ENCODE results near the gene CHRNA1. TPM values are rescaled to one million over a fixed set of nuclear protein-coding genes. Genes with fewer than 3 reads are reported as not detected.

CHRNA1 gene
- polyA plus RNA-seq, 3 donors from 2014 or later, result not detected

- H3K9me3 Mint-ChIP-seq, result no peaks in the 10 kb centered on the region
- peaks cover 2 to 5% (median 5%) of the 10 kb centered on the region in 3 donors for H3K27me3 Mint-ChIP-seq (ENCODE audit: low read depth in 3 of 3)
- H3K27ac Mint-ChIP-seq, result no peak overlapping the region
- no peak for DNase-seq
- H3K36me3 Mint-ChIP-seq, result no peaks in the 10 kb centered on the region
- H3K4me3 Mint-ChIP-seq, result no peak overlapping the region
- no peaks in the 10 kb centered on the region for H3K4me1 Mint-ChIP-seq
Observed at GRCh38 chr2:174740721-174741120, 23.6 kb downstream of the CHRNA1 start.

DNA sequence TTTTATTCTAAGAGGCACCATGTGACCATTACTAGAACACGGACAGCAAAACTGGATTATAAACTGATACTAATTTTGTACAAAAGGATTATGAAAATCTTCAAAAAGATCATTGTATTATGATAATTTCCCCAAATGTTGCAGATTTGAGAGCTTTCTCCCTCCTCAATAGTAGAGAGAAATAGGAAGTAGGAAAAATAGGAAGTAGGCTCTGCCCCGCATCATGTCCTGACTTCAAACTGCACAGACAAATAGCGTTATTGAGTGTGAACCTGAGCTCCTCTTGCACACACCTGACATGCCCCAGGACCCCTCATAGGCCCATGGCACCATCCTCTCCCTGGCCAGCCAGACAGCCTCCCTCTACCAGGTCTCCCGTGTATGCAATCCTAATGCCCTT, 25.4 kb downstream of the CHRNA1 start:
- no peak for DNase-seq
- no peaks in the 10 kb centered on the region for H3K36me3 Mint-ChIP-seq
- no peaks in the 10 kb centered on the region for H3K4me1 Mint-ChIP-seq
- H3K27me3 Mint-ChIP-seq (ENCODE audit: low read depth in 3 of 3), result peaks cover 2 to 6% (median 6%) of the 10 kb centered on the region in 3 donors
- H3K4me3 Mint-ChIP-seq, result no peak overlapping the region
- no peak overlapping the region for H3K27ac Mint-ChIP-seq
- H3K9me3 Mint-ChIP-seq, result no peaks in the 10 kb centered on the region

DNA sequence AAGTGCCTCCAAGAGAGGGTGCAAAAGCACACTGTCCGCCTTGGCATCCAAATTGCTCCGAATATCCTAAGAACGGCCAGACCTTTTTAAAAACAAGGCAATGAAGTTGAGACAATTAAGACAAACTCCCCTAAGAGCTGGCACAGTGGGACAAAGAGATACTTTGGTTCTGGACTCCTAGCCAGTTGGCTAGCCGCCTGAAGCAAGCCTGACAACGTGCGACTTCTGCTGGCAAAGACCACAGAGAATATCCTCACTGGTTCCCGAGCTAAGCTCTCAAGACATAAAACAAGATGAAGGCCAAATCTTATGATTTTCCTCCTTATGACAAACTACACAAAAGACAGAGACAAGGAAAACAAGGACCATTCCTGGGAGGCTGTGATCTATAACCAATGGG, 32.7 kb downstream of the CHRNA1 start:
- Mint-ChIP-seq H3K27ac (no peak overlapping the region), H3K4me3 (no peak overlapping the region), H3K9me3 (no peaks in the 10 kb centered on the region), H3K27me3 (ENCODE audit: low read depth in 3 of 3) (peaks cover 6 to 22% (median 16%) of the 10 kb centered on the region in 3 donors), H3K4me1 (peaks cover 10 to 19% of the 10 kb centered on the region in 2 donors), H3K36me3 (no peaks in the 10 kb centered on the region)
- no peak for DNase-seq

DNA sequence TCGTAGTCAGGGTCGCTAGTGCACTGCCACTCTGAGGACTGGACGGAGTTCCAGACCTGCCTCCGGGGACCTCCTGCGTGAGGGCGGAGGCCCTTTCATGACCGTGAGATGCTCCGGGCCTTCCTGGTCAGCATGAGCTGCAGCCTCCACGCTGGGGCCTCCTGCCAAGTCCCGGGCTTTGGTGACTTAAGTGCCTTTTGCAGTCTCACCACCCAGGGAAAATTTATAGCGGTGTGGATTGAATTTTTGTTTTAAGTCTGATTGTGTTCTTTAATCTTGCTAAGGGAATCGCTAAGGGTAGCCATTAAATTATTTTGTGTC, 33.6 kb downstream of the CHRNA1 start:
- H3K36me3 Mint-ChIP-seq, result no peaks in the 10 kb centered on the region
- H3K27ac Mint-ChIP-seq, result no peak overlapping the region
- H3K9me3 Mint-ChIP-seq, result no peaks in the 10 kb centered on the region
- H3K27me3 Mint-ChIP-seq (ENCODE audit: low read depth in 3 of 3), result peaks cover 6 to 22% (median 16%) of the 10 kb centered on the region in 3 donors
- H3K4me3 Mint-ChIP-seq, result peak overlapping the region in 4 of 5 donors; percentile 25 to 75 (median 59)
- DNase-seq, result no peak
- H3K4me1 Mint-ChIP-seq, result peaks cover 10 to 19% of the 10 kb centered on the region in 2 donors

- no peak overlapping the region for H3K27ac Mint-ChIP-seq
- H3K9me3 Mint-ChIP-seq, result no peaks in the 10 kb centered on the region
- H3K36me3 Mint-ChIP-seq, result no peaks in the 10 kb centered on the region
- no peak for DNase-seq
- peak overlapping the region; percentile 48 to 75 (median 70) for H3K4me3 Mint-ChIP-seq
- peaks cover 5 to 22% (median 14%) of the 10 kb centered on the region in 3 donors for H3K27me3 Mint-ChIP-seq (ENCODE audit: low read depth in 3 of 3)
- peaks cover 10 to 19% of the 10 kb centered on the region in 2 donors for H3K4me1 Mint-ChIP-seq
Observed at GRCh38 chr2:174729797-174730697, 34.2 kb downstream of the CHRNA1 start.

DNA sequence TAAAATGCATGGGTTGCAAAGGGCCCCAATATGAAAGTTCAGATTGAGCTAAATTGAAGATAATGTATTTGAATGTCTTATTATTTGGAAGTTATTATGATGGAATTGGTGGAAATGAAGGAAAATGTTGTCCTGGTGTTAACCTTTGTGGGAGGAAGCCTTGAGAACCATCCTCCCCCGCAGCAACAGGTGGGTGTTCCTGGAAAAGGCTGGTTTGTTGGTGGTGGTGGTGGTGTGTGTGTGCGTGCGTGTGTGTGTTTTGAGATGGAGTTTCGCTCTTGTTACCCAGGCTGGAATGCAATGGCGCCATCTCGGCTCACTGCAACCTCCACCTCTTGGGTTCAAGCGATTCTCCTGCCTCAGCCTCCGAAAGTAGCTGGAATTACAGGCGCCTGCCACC, 36.2 kb downstream of the CHRNA1 start:
- H3K4me1 Mint-ChIP-seq, result peaks cover 10 to 19% of the 10 kb centered on the region in 2 donors
- no peak for DNase-seq
- H3K27ac Mint-ChIP-seq, result no peak overlapping the region
- H3K27me3 Mint-ChIP-seq (ENCODE audit: low read depth in 3 of 3), result peaks cover 10 to 21% (median 14%) of the 10 kb centered on the region in 3 donors
- H3K36me3 Mint-ChIP-seq, result no peaks in the 10 kb centered on the region
- H3K9me3 Mint-ChIP-seq, result no peaks in the 10 kb centered on the region
- peak overlapping the region in 1 of 5 donors; percentile 40 for H3K4me3 Mint-ChIP-seq

DNA sequence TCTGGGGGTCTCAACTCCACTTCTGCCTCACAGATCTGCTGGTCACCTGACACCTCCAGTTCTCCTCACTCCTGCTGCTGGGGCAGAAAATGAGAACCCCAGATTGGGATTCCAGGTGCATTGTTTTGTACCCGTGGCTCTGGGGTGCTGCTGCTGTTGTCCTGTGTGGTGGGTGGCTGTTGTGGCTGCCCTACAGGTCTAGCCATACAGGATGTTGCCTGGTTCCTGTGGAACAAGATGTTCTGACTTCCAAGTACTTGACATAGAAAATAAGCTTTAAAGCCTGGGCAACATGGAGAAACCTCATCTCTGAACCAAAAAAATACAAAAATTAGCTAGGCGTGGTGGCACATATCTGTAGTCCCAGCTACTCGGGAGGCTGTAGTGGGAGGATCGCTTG, 38.1 kb downstream of the CHRNA1 start:
- Mint-ChIP-seq H3K27me3 (ENCODE audit: low read depth in 3 of 3) (peaks cover 8 to 17% (median 10%) of the 10 kb centered on the region in 3 donors), H3K9me3 (no peaks in the 10 kb centered on the region), H3K4me1 (peaks cover 10 to 19% of the 10 kb centered on the region in 2 donors), H3K36me3 (no peaks in the 10 kb centered on the region), H3K27ac (no peak overlapping the region), H3K4me3 (no peak overlapping the region)
- DNase-seq, result no peak

- Mint-ChIP-seq H3K27me3 (ENCODE audit: low read depth in 3 of 3) (peaks cover 2 to 14% (median 3%) of the 10 kb centered on the region in 3 donors), H3K4me1 (peaks cover 4 to 7% of the 10 kb centered on the region in 2 donors), H3K4me3 (no peak overlapping the region), H3K27ac (no peak overlapping the region), H3K9me3 (no peaks in the 10 kb centered on the region), H3K36me3 (no peaks in the 10 kb centered on the region)
- DNase-seq, result no peak
Observed at GRCh38 chr2:174722942-174723592, 41.2 kb downstream of the CHRNA1 start.

DNA sequence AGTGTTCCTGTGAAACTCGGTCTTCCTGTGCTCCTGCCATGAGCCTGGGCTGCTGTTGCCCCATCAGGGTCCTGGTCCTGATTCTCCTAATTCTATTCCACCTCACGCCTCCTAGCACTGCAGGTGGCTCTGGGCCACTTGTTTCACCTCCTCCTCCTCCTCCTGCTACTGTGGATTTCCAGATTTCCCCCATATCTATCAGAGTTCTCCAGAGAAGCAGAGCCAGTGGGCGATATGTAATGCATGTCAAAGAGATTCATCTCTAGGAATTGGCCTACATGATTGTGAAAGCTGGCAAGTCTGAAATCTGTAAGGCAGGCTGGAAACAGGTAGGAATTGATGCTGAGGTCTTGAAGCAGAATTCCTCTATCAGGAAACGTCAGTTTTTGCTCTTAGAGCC, 45.3 kb downstream of the CHRNA1 start:
- H3K27ac Mint-ChIP-seq, result no peak overlapping the region
- H3K4me1 Mint-ChIP-seq, result peaks cover 24 to 25% of the 10 kb centered on the region in 2 donors
- no peaks in the 10 kb centered on the region for H3K9me3 Mint-ChIP-seq
- H3K36me3 Mint-ChIP-seq, result no peaks in the 10 kb centered on the region
- DNase-seq, result no peak
- peak overlapping the region in 1 of 5 donors; percentile 18 for H3K4me3 Mint-ChIP-seq
- H3K27me3 Mint-ChIP-seq (ENCODE audit: low read depth in 3 of 3), result peaks cover 0 to 10% (median 1%) of the 10 kb centered on the region in 3 donors

- peak overlapping the region in 1 of 5 donors; percentile 18 for H3K4me3 Mint-ChIP-seq
- peaks cover 24 to 25% of the 10 kb centered on the region in 2 donors for H3K4me1 Mint-ChIP-seq
- H3K9me3 Mint-ChIP-seq, result no peaks in the 10 kb centered on the region
- no peaks in the 10 kb centered on the region for H3K36me3 Mint-ChIP-seq
- no peak overlapping the region for H3K27ac Mint-ChIP-seq
- DNase-seq, result no peak
- peaks cover 0 to 11% (median 1%) of the 10 kb centered on the region in 3 donors for H3K27me3 Mint-ChIP-seq (ENCODE audit: low read depth in 3 of 3)
Observed at GRCh38 chr2:174718591-174718990, 45.7 kb downstream of the CHRNA1 start.

DNA sequence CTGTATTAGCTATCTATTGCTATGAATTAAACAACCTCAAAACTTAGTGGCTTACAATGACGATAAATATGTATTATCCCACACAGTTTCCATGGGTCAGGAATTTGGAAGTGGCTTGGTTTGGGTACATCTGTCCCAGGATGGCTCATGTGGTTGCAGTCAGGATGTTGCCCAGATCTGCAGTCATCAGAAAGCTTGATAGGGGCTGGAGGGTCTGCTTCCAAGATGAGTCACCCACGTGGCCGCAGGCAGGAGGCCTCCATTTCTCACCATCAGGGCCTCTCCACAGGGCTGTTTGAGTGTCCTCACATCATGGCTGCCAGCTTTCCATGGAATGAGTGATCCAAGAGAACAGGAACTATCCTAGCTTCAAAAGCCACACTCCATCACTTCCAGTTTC, 46.4 kb downstream of the CHRNA1 start:
- DNase-seq, result no peak
- peaks cover 1 to 10% (median 3%) of the 10 kb centered on the region in 3 donors for H3K27me3 Mint-ChIP-seq (ENCODE audit: low read depth in 3 of 3)
- H3K9me3 Mint-ChIP-seq, result no peaks in the 10 kb centered on the region
- peaks cover 24 to 25% of the 10 kb centered on the region in 2 donors for H3K4me1 Mint-ChIP-seq
- no peaks in the 10 kb centered on the region for H3K36me3 Mint-ChIP-seq
- no peak overlapping the region for H3K27ac Mint-ChIP-seq
- peak overlapping the region in 3 of 5 donors; percentile 35 to 74 (median 72) for H3K4me3 Mint-ChIP-seq

- peaks cover 1 to 8% (median 3%) of the 10 kb centered on the region in 3 donors for H3K27me3 Mint-ChIP-seq (ENCODE audit: low read depth in 3 of 3)
- no peak overlapping the region for H3K27ac Mint-ChIP-seq
- peak overlapping the region; percentile 33 to 74 (median 69) for H3K4me3 Mint-ChIP-seq
- H3K9me3 Mint-ChIP-seq, result no peaks in the 10 kb centered on the region
- peaks cover 24 to 25% of the 10 kb centered on the region in 2 donors for H3K4me1 Mint-ChIP-seq
- no peaks in the 10 kb centered on the region for H3K36me3 Mint-ChIP-seq
- DNase-seq, result peak in 1 of 3 donors; percentile 21
Observed at GRCh38 chr2:174717273-174717672, 47.0 kb downstream of the CHRNA1 start.

- H3K36me3 Mint-ChIP-seq, result no peaks in the 10 kb centered on the region
- peak overlapping the region; percentile 23 to 80 (median 72) for H3K4me3 Mint-ChIP-seq
- H3K27me3 Mint-ChIP-seq (ENCODE audit: low read depth in 3 of 3), result peaks cover 1 to 7% (median 3%) of the 10 kb centered on the region in 3 donors
- peaks cover 24 to 25% of the 10 kb centered on the region in 2 donors for H3K4me1 Mint-ChIP-seq
- peak in 1 of 3 donors; percentile 17 for DNase-seq
- no peaks in the 10 kb centered on the region for H3K9me3 Mint-ChIP-seq
- H3K27ac Mint-ChIP-seq, result peak overlapping the region in 3 of 6 donors; percentile 2 to 35 (median 11)
Observed at GRCh38 chr2:174716785-174717184, 47.5 kb downstream of the CHRNA1 start.

GRCh38 chr2:174713686-174714085, 50.6 kb downstream of the CHRNA1 start:
- no peak overlapping the region for H3K4me3 Mint-ChIP-seq
- H3K36me3 Mint-ChIP-seq, result no peaks in the 10 kb centered on the region

More at GRCh38 chr2:174713686-174714085, 50.6 kb downstream of the CHRNA1 start:
- Mint-ChIP-seq H3K27ac (no peak overlapping the region), H3K9me3 (no peaks in the 10 kb centered on the region), H3K4me1 (peaks cover 24% of the 10 kb centered on the region in 2 donors), H3K27me3 (ENCODE audit: low read depth in 3 of 3) (peaks cover 1 to 4% (median 3%) of the 10 kb centered on the region in 3 donors)
- no peak for DNase-seq

All from immature natural killer cell (primary cell).